Adipocyte (in vitro differentiated cells): ENCODE results near the gene RABGEF1.
"Not testable (repeated sequence)": the region's sequence is repeated elsewhere in the genome, so short reads cannot be mapped to it uniquely, and the experiment has no call there.

Source experiments
- DNase-seq: peaks from one replicate; pipeline ENCODE4 v3.0.0-alpha.2; 2015; ENCODE audit warnings: low read depth
- H3K27me3 ChIP-seq: replicated peaks from 2 replicates; pipeline ENCODE4 v1.7.0; 2013; ENCODE audit warnings: mild to moderate bottlenecking, low read length, moderate library complexity; ENCODE audit not compliant: control insufficient read depth, insufficient read depth
- H3K36me3 ChIP-seq: 2 replicates; pipeline ENCODE4 v1.7.0; 2013; ENCODE audit warnings: low read length, mild to moderate bottlenecking, moderate library complexity; ENCODE audit not compliant: control insufficient read depth, insufficient read depth, severe bottlenecking
- H3K4me1 ChIP-seq: 2 replicates; pipeline ENCODE4 v1.7.0; 2013; ENCODE audit warnings: mild to moderate bottlenecking, low read length, moderate library complexity; ENCODE audit not compliant: control insufficient read depth, insufficient read depth
- H3K4me3 ChIP-seq: 2 replicates; pipeline ENCODE4 v1.7.0; 2013; ENCODE audit warnings: mild to moderate bottlenecking, low read length, moderate library complexity
- H3K9ac ChIP-seq: 2 replicates; pipeline ENCODE4 v1.7.0; 2013; ENCODE audit warnings: mild to moderate bottlenecking, low read length, moderate library complexity
- H3K9me3 ChIP-seq: 2 replicates; pipeline ENCODE4 v1.7.0; 2013; ENCODE audit warnings: mild to moderate bottlenecking, low read length, moderate library complexity; ENCODE audit not compliant: control insufficient read depth

The RABGEF1 gene

DNA sequence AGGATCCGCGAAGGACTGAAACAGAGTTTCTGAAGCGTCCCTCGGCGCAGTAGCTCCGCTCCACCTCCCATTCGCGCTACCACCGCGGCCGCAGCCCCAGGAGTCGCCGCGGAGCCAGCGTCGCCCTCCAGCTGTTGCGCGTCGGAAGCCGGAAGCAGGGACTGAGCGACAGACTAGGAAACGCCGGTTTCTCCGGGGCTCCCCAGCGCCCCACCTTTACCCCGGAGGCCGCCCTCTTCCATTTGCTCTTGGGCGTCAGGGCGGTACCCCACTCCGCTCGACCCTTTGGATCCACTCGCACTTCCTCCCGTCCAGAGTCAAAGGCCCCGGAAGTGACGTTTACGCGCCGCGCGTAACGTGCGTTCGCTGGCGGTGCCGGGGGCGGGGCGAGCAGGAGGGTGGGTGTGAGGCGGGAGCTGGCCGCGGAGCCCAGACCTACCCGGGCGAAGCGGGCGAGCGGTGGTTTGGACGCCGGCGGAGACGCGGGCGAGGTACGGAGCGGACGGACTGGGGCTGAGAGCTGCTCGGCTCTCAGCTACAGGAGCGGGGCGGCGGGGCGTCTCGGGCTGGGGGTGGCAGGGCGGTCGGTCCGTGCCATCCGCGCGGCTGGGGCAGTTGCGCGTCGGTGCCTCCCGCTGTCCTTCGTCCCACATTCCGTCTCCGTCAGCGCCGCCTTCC lies at the start of gene RABGEF1:
RABGEF1 (plus strand) TSS at position 432 of the 678 bp plus-strand sequence. CDS start 31,167 bp downstream, outside the sequence.
- peaks cover 7% of the 10 kb centered on the region for H3K9me3 ChIP-seq
- peak within 1 kb of the TSS; percentile 94 for H3K4me3 ChIP-seq
- H3K36me3 ChIP-seq: peaks cover 10% of the 10 kb centered on the region
- H3K27me3 ChIP-seq: no peaks in the 10 kb centered on the region
- peaks cover 10% of the 10 kb centered on the region for H3K4me1 ChIP-seq
- peak; percentile 99 for DNase-seq
- H3K9ac ChIP-seq: peak within 1 kb of the TSS; percentile 98

DNA sequence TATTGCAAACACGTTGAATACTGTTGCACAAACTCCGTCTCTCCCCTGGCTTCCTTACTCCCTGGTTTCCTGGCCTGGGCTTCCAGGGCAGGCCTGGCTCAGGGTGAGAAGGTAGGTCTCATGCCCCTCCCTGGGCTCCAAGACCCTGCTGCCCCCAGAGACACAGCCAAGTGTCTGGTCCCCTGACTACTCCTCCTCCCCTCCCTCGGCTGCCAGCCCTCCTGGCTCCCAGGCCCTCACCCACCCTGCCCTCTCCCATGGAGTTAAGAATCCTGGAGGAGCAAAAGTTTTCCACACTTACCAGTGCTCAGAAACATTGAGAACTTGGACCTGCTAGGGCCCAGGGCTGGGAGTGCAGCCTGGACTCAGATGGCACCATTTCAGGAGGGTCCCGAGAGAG lies 47.2 kb upstream of the RABGEF1 start:
- no peak overlapping the region for H3K4me3 ChIP-seq
- H3K36me3 ChIP-seq: peaks cover 11% of the 10 kb centered on the region
- H3K27me3 ChIP-seq: no peaks in the 10 kb centered on the region
- DNase-seq: no peak
- no peaks in the 10 kb centered on the region for H3K9me3 ChIP-seq
- H3K4me1 ChIP-seq: peaks cover 21% of the 10 kb centered on the region
- no peak overlapping the region for H3K9ac ChIP-seq

DNA sequence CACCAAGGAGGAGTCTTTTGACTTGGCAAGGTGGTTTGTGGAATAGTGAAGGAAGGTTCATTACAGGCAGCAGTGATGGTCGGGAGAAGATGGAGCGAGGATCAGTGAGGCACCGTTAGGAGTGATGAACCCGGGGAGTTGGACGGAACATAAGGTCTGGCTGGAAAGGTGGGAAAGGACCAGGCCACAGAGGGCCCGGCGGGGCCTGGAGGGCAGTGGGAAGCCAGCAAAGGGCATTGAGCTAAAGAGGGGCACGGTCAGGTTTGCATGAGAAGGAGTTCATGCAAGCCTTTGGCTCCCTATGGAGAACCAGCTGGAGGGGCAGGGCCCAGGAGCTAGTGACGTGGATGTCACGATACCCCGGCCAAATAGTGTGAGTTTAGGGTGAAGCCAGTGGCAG lies 46.2 kb upstream of the RABGEF1 start:
- peaks cover 7% of the 10 kb centered on the region for H3K36me3 ChIP-seq
- no peak overlapping the region for H3K4me3 ChIP-seq
- no peaks in the 10 kb centered on the region for H3K27me3 ChIP-seq
- no peaks in the 10 kb centered on the region for H3K9me3 ChIP-seq
- H3K4me1 ChIP-seq: peaks cover 21% of the 10 kb centered on the region
- H3K9ac ChIP-seq: no peak overlapping the region
- no peak for DNase-seq

- not testable (repeated sequence) for DNase-seq
Measured at GRCh38 chr7:66695417-66695816, 45.1 kb upstream of the RABGEF1 start.

DNA sequence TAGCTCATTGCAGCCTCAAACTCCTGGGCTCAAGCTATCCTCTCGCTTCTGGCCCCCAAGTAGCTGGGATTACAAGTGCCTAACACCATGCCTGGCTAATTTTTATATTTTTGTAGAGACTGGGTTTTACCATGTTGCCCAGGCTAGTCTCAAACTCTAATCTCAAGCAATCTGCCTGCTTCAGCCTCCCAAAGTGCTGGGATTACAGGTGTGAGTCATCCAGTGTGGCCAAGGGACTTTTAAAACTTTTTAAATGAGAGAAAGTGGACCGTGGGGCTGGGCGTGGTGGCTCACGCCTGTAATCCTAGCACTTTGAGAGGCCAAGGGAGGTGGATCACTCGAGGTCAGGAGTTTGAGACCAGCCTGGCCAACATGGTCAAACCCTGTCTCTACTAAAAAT lies 44.4 kb upstream of the RABGEF1 start:
- not testable (repeated sequence) for H3K9me3 ChIP-seq, H3K27me3 ChIP-seq, H3K9ac ChIP-seq, H3K36me3 ChIP-seq, DNase-seq, H3K4me3 ChIP-seq
- peaks cover 32% of the 10 kb centered on the region for H3K4me1 ChIP-seq

More at GRCh38 chr7:66695417-66695816, 45.1 kb upstream of the RABGEF1 start:
- not testable (repeated sequence) for H3K36me3 ChIP-seq, H3K9me3 ChIP-seq, H3K4me3 ChIP-seq, H3K27me3 ChIP-seq, H3K9ac ChIP-seq
- peaks cover 29% of the 10 kb centered on the region for H3K4me1 ChIP-seq

- peaks cover 7% of the 10 kb centered on the region for H3K36me3 ChIP-seq
- peak overlapping the region; percentile 13 for H3K9ac ChIP-seq
- peaks cover 31% of the 10 kb centered on the region for H3K4me1 ChIP-seq
- no peaks in the 10 kb centered on the region for H3K9me3 ChIP-seq
- H3K27me3 ChIP-seq: no peaks in the 10 kb centered on the region
- no peak overlapping the region for H3K4me3 ChIP-seq
- DNase-seq: no peak
Measured at GRCh38 chr7:66696774-66697191, 43.8 kb upstream of the RABGEF1 start.

DNA sequence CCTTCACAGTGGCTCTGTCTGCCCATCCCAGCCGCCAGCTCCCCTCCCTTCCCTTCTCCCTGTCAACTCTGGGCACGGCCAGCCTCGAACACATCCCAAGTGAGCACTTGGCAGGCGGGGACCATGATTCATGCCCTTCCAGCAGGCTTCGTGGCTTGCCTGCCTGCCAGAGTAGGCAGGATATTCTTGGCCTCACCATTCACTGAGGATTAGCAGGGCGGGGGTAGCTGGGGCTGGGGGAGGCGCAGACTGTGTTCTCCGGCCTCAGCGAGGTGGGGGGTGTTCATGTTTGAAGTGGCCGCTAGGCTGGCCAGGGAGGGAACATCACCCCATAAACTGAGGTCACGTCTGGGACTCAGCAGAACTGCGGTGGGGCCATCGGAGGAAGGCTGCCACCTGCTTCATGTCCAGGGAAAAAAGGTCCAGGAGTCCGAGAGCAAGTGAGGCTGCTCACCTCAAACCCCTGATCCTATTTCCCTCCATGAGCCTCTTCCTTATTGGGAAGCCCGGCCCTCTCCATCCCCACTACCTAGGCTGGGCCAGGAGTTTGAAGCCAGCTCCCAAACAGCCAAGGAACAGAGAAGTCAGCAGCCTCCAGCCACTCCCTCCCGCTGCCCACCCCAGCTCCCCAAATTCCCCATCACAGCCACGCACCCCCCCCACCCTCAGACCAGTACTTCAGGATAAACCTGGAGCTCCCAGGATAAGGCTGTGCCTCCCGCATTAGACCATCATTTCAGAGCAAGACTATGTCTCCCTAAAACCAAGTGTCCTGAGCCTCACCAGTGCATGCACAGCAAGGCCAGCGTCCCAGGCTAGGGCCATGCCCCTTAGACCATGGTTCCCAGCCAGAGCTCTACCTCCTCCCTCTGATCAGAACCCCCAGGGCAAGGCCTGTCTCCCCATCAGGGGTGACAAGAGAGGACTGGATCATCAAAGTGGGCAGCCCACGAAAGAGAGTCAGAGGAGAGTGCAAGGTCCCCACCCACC lies 42.8 kb upstream of the RABGEF1 start:
- Histone ChIP-seq H3K27me3 (no peaks in the 10 kb centered on the region), H3K9me3 (no peaks in the 10 kb centered on the region), H3K4me3 (no peak overlapping the region), H3K9ac (no peak overlapping the region), H3K36me3 (peaks cover 11% of the 10 kb centered on the region), H3K4me1 (peaks cover 32% of the 10 kb centered on the region)
- peak; percentile 59 for DNase-seq

GRCh38 chr7:66698652-66699205 lies 41.8 kb upstream of the RABGEF1 start:
- Histone ChIP-seq H3K4me3 (no peak overlapping the region), H3K9me3 (no peaks in the 10 kb centered on the region), H3K4me1 (peaks cover 27% of the 10 kb centered on the region), H3K9ac (no peak overlapping the region), H3K36me3 (peaks cover 17% of the 10 kb centered on the region), H3K27me3 (no peaks in the 10 kb centered on the region)
- DNase-seq: no peak

DNA sequence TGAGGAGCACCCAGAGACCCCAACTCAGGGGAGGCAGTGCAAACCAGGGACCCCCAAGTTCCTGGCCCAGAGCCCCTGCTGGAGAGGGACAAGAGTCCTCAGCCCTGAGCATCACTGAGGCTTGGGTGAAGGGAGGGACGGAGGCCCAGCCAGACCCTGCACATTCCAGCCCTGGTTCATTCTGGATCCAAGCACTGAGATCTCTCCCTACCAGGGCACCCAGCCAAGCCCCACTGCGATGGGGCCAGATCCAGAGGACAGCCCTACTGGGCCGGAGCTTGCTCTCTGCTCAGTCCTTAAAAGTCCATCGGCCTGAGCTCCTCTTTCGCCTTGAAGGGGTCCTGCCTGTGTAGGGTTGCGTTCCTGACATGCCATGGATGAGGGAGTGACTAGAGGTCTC lies 40.5 kb upstream of the RABGEF1 start:
- H3K9ac ChIP-seq: peak overlapping the region; percentile 0

DNA sequence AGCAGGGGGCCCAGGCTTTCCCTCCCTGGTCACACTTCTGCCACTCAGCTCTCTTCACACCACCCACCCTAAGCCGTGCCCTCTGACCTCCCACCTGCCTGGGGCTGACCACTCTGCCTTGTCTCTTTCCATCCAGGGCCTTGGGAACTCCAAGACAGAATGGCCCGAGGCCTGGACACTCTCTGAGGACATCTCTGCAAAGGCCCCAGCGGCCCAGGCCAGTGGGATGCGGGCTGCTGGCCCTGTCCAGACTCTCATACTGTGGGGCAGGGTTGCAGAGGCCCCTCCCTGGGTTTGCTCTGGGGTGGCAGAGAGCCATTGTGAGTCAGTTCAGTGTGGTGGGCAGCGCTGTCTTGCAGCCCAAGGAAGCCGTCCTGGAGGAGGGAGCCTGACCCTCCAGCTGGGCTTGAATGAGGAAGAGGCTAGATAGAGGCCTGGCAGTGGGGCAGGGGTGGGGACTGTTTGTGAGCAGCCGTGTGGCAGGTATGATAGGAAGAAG lies 39.9 kb upstream of the RABGEF1 start:
- Histone ChIP-seq H3K4me1 (peaks cover 27% of the 10 kb centered on the region), H3K36me3 (peaks cover 15% of the 10 kb centered on the region), H3K27me3 (no peaks in the 10 kb centered on the region), H3K4me3 (no peak overlapping the region), H3K9ac (no peak overlapping the region), H3K9me3 (no peaks in the 10 kb centered on the region)
- no peak for DNase-seq

More for the DNA sequence above, 40.5 kb upstream of the RABGEF1 start:
- peaks cover 15% of the 10 kb centered on the region for H3K36me3 ChIP-seq
- H3K4me1 ChIP-seq: peaks cover 27% of the 10 kb centered on the region
- no peak overlapping the region for H3K4me3 ChIP-seq
- no peaks in the 10 kb centered on the region for H3K9me3 ChIP-seq
- no peak for DNase-seq
- no peaks in the 10 kb centered on the region for H3K27me3 ChIP-seq

DNA sequence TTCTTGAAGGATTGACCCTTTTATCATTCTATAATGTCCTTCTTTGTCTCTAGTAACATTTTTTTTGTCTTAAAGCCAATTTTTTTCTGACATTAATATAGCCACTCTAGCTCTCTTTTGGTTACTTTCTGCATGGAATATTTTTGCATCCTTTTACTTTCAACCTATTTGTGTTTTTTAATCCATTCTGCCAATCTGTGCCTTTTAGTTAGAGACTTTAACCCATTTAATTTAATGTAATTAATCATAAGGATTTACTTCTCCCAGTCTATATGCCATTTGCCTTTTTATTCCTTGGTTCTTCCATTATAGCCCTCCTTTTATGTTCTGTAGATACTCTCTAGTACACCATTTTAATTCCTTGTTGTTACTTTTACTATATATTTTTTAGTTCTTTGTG lies 32.7 kb upstream of the RABGEF1 start:
- H3K9ac ChIP-seq: no peak overlapping the region
- no peak for DNase-seq
- no peaks in the 10 kb centered on the region for H3K27me3 ChIP-seq
- H3K9me3 ChIP-seq: no peaks in the 10 kb centered on the region
- no peaks in the 10 kb centered on the region for H3K4me1 ChIP-seq
- no peak overlapping the region for H3K4me3 ChIP-seq
- peaks cover 48% of the 10 kb centered on the region for H3K36me3 ChIP-seq
